Measurements from ENCODE around the gene TKTL1.
"Not testable (repeated sequence)": the region's sequence is repeated elsewhere in the genome, so short reads cannot be mapped to it uniquely, and the experiment has no call there.

DNA sequence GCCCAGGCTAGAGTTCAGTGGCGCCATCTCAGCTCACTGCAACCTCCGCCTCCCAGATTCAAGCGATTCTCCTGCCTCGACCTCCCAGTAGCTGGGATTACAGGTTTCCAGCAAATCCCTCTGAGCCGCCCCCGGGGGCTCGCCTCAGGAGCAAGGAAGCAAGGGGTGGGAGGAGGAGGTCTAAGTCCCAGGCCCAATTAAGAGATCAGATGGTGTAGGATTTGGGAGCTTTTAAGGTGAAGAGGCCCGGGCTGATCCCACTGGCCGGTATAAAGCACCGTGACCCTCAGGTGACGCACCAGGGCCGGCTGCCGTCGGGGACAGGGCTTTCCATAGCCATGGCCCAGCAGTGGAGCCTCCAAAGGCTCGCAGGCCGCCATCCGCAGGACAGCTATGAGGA lies 38.3 kb upstream of the TKTL1 start, which contains the start of gene OPN1MW3:
- TF ChIP-seq, protein P1, sequence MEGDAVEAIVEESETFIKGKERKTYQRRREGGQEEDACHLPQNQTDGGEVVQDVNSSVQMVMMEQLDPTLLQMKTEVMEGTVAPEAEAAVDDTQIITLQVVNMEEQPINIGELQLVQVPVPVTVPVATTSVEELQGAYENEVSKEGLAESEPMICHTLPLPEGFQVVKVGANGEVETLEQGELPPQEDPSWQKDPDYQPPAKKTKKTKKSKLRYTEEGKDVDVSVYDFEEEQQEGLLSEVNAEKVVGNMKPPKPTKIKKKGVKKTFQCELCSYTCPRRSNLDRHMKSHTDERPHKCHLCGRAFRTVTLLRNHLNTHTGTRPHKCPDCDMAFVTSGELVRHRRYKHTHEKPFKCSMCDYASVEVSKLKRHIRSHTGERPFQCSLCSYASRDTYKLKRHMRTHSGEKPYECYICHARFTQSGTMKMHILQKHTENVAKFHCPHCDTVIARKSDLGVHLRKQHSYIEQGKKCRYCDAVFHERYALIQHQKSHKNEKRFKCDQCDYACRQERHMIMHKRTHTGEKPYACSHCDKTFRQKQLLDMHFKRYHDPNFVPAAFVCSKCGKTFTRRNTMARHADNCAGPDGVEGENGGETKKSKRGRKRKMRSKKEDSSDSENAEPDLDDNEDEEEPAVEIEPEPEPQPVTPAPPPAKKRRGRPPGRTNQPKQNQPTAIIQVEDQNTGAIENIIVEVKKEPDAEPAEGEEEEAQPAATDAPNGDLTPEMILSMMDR (conservative IDR thresholded peaks at IDR 0.05), result not testable (repeated sequence)
- TF ChIP-seq ZFX (IDR thresholded peaks at IDR 0.05), result not testable (repeated sequence)
